ENCODE measurements around the gene CNPY4.
A peak's percentile ranks its signal among the peaks of the same experiment; 100 is the strongest.

The CNPY4 gene

GRCh38 chr7:100169147-100169850, 49.9 kb downstream of the CNPY4 start:
- no peaks in the 10 kb centered on the region for H3K9me3 ChIP-seq (ENCODE audit: control insufficient read depth, low read length)
- 82% methylated on average over 10 to 11 of the region's 11 CpGs for WGBS, 2 experiments
- H3K27me3 ChIP-seq (ENCODE audit: control insufficient read depth, insufficient read depth, low read length, poor library complexity, severe bottlenecking): peaks cover 35% of the 10 kb centered on the region
- H3K36me3 ChIP-seq (ENCODE audit: control insufficient read depth, insufficient read depth, low read length): no peaks in the 10 kb centered on the region
- H3K4me3 ChIP-seq (ENCODE audit: insufficient read depth, low read depth, low read length): no peak overlapping the region
- H3K27ac ChIP-seq (ENCODE audit: insufficient read depth, low read depth, low read length, poor library complexity, severe bottlenecking): no peak overlapping the region
- peaks cover 23% of the 10 kb centered on the region for H3K4me1 ChIP-seq (ENCODE audit: control insufficient read depth, insufficient read depth, low read length)

DNA sequence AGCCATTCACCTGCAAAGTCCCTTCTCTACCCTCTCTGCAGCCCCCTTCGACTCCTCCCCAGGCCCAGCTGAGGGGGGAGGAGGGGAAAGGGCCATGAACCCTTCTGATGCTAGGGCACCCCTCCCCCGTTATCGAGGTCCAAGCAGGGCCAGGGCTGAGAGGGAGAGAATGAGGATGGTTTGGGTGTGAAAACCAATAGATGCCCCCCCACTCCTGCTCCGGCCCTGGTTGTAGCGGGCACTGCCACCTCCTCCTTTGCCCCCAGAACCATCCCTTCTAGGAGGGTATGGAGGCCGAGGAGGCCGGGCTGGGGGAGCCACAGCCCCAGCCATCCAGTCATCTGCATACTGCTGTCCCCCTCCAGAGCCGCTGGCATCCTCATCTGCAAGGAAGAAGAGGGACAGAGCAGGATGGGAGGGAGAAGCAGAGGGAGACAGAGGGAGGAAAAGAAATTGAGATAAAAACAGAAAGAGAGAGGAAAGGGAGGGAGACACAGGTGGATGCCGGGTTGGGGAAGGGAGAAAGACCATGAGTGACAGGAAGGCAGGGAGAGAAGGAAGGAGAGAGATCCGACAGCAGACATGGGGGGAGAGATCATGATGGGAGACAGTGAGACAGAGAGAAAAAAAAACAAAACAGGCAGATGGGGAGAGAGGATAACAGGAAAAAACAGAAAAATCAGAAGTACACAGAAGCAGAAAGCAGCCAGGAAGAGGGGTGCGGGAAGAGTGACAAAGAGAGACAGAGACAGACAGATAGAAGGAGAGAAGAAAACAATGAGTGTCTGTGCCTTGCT, 50.9 kb downstream of the CNPY4 start:
- Histone ChIP-seq H3K4me1 (ENCODE audit: control insufficient read depth, insufficient read depth, low read length) (peaks cover 23% of the 10 kb centered on the region), H3K9me3 (ENCODE audit: control insufficient read depth, low read length) (no peaks in the 10 kb centered on the region), H3K36me3 (ENCODE audit: control insufficient read depth, insufficient read depth, low read length) (peaks cover under 1% of the 10 kb centered on the region), H3K27me3 (ENCODE audit: control insufficient read depth, insufficient read depth, low read length, poor library complexity, severe bottlenecking) (peaks cover 35% of the 10 kb centered on the region), H3K27ac (ENCODE audit: insufficient read depth, low read depth, low read length, poor library complexity, severe bottlenecking) (no peak overlapping the region), H3K4me3 (ENCODE audit: insufficient read depth, low read depth, low read length) (no peak overlapping the region)
- 78% methylated on average over 10 to 11 of the region's 11 CpGs for WGBS, 2 experiments

GRCh38 chr7:100171087-100171681, 51.8 kb downstream of the CNPY4 start:
- 2% methylated on average over 61 of the region's 61 CpGs for WGBS, 2 experiments
- H3K4me1 ChIP-seq (ENCODE audit: control insufficient read depth, insufficient read depth, low read length): peaks cover 23% of the 10 kb centered on the region
- peaks cover 4% of the 10 kb centered on the region for H3K36me3 ChIP-seq (ENCODE audit: control insufficient read depth, insufficient read depth, low read length)
- peak overlapping the region; percentile 43 for H3K4me3 ChIP-seq (ENCODE audit: insufficient read depth, low read depth, low read length)
- H3K9me3 ChIP-seq (ENCODE audit: control insufficient read depth, low read length): no peaks in the 10 kb centered on the region
- H3K27me3 ChIP-seq (ENCODE audit: control insufficient read depth, insufficient read depth, low read length, poor library complexity, severe bottlenecking): peaks cover 35% of the 10 kb centered on the region
- H3K27ac ChIP-seq (ENCODE audit: insufficient read depth, low read depth, low read length, poor library complexity, severe bottlenecking): no peak overlapping the region

GRCh38 chr7:100171840-100172239, 52.4 kb downstream of the CNPY4 start:
- 31 to 33% methylated on average over 22 of the region's 22 CpGs for WGBS, 2 experiments
- H3K4me3 ChIP-seq (ENCODE audit: insufficient read depth, low read depth, low read length): peak overlapping the region; percentile 43
- peaks cover 34% of the 10 kb centered on the region for H3K27me3 ChIP-seq (ENCODE audit: control insufficient read depth, insufficient read depth, low read length, poor library complexity, severe bottlenecking)
- H3K9me3 ChIP-seq (ENCODE audit: control insufficient read depth, low read length): no peaks in the 10 kb centered on the region
- H3K36me3 ChIP-seq (ENCODE audit: control insufficient read depth, insufficient read depth, low read length): peaks cover 4% of the 10 kb centered on the region
- peaks cover 21% of the 10 kb centered on the region for H3K4me1 ChIP-seq (ENCODE audit: control insufficient read depth, insufficient read depth, low read length)
- no peak overlapping the region for H3K27ac ChIP-seq (ENCODE audit: insufficient read depth, low read depth, low read length, poor library complexity, severe bottlenecking)

DNA sequence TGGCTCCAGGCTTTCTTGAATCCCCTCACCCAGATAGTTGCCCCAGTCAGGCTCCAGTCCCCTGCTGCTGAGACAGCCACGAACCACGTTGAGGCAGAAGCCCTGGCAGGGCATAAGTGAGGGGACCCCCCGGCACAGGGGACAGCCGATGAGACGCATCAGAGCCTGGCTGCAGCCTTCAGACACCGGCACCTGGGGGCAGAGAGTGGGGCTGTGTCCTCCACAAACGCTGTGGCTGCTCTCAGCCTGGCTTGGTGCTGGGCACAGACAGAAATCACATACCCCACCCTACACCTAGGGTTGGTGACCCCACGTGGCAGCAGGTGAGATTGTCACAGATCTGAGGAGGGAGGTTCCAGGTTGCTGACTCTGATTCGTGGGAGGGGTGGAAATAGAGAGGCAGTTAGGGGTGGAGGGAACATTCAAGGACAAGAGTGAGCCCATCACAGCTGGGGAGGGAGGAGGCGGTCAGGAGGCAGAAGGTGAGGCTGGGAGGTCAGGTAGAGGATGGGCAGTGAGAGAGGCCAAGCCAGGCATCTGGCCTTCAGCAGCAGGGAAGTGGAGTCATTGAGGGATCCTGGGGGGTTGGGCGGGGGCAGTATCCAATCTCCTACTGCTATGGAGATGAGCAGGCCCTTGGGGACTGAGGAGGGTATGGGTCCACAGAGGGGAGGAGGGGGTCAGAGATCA, 54.5 kb downstream of the CNPY4 start:
- Histone ChIP-seq H3K4me1 (ENCODE audit: control insufficient read depth, insufficient read depth, low read length) (peaks cover 10% of the 10 kb centered on the region), H3K36me3 (ENCODE audit: control insufficient read depth, insufficient read depth, low read length) (peaks cover 4% of the 10 kb centered on the region), H3K9me3 (ENCODE audit: control insufficient read depth, low read length) (no peaks in the 10 kb centered on the region), H3K27ac (ENCODE audit: insufficient read depth, low read depth, low read length, poor library complexity, severe bottlenecking) (no peak overlapping the region), H3K4me3 (ENCODE audit: insufficient read depth, low read depth, low read length) (no peak overlapping the region), H3K27me3 (ENCODE audit: control insufficient read depth, insufficient read depth, low read length, poor library complexity, severe bottlenecking) (peaks cover 19% of the 10 kb centered on the region)
- WGBS, 2 experiments: 91 to 92% methylated on average over 11 of the region's 11 CpGs

- H3K4me3 ChIP-seq (ENCODE audit: insufficient read depth, low read depth, low read length): no peak overlapping the region
- H3K36me3 ChIP-seq (ENCODE audit: control insufficient read depth, insufficient read depth, low read length): peaks cover 4% of the 10 kb centered on the region
- peaks cover 19% of the 10 kb centered on the region for H3K27me3 ChIP-seq (ENCODE audit: control insufficient read depth, insufficient read depth, low read length, poor library complexity, severe bottlenecking)
- H3K27ac ChIP-seq (ENCODE audit: insufficient read depth, low read depth, low read length, poor library complexity, severe bottlenecking): no peak overlapping the region
- H3K9me3 ChIP-seq (ENCODE audit: control insufficient read depth, low read length): no peaks in the 10 kb centered on the region
- peaks cover 10% of the 10 kb centered on the region for H3K4me1 ChIP-seq (ENCODE audit: control insufficient read depth, insufficient read depth, low read length)
- 96 to 97% methylated on average over 5 of the region's 5 CpGs for WGBS, 2 experiments
These were observed 55.1 kb downstream of the CNPY4 start for GRCh38 chr7:100174582-100174981.
